Measurements from ENCODE around the gene RELL2. TPM values are rescaled to one million over a fixed set of nuclear protein-coding genes. Genes with fewer than 3 reads are reported as not detected.

RELL2 gene
- total RNA-seq, 1 donor from 2014 or later = 7.8 TPM

DNA sequence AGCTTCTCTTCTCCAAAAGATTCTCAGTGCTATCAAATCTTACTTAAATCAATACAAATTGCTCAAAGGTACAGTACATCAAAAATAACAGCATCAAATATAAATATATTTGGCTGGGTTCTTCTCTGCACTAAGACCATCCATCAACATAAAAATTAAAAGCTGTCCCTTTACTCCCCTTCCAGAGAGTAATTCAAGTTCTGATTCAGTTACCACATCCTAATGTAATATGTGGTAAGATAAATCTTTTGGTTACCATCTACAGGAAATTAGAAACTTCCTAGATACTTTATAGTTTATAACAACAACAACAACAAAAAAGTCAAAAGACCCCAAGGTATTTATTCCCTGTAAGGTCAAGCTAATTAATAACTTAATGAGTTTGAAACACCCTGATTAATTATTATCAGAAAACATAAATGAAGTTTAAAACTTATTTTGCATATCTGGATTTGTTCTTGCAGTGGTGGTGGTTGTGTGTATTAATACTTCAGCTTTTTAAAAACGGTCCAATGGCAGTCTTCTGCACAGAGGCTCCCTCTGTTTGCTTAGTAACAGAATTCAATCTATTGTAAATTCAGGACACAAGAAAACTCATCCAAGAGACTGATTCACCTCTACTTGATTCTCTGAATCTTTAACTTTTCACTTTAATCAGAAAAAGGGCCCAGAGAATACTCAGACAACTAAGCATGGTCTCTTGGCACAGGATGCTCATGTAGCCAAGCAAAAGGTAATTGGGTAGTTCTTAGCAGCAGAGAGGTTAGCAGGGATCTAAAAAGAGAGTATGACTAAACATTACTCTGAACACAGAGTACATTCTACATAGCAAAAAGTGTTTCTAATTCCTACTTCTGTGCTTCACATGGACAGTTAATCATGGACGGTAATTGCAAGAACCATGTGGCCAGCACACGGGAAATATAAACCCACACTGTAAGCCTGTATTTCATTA is 38.1 kb upstream of the RELL2 start:
- no peak for DNase-seq (ENCODE audit: low read depth)
- H3K36me3 ChIP-seq (ENCODE audit: control insufficient read depth, insufficient read depth, low read length) = no peaks in the 10 kb centered on the region
- TF ChIP-seq, protein P1, sequence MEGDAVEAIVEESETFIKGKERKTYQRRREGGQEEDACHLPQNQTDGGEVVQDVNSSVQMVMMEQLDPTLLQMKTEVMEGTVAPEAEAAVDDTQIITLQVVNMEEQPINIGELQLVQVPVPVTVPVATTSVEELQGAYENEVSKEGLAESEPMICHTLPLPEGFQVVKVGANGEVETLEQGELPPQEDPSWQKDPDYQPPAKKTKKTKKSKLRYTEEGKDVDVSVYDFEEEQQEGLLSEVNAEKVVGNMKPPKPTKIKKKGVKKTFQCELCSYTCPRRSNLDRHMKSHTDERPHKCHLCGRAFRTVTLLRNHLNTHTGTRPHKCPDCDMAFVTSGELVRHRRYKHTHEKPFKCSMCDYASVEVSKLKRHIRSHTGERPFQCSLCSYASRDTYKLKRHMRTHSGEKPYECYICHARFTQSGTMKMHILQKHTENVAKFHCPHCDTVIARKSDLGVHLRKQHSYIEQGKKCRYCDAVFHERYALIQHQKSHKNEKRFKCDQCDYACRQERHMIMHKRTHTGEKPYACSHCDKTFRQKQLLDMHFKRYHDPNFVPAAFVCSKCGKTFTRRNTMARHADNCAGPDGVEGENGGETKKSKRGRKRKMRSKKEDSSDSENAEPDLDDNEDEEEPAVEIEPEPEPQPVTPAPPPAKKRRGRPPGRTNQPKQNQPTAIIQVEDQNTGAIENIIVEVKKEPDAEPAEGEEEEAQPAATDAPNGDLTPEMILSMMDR (IDR thresholded peaks at IDR 0.05; ENCODE audit: insufficient read depth, low read length, poor library complexity, severe bottlenecking) = no peak
- H3K4me3 ChIP-seq (ENCODE audit: low read depth, low read length) = no peak overlapping the region
- no peaks in the 10 kb centered on the region for H3K27me3 ChIP-seq (ENCODE audit: control insufficient read depth, insufficient read depth, low read length)

DNA sequence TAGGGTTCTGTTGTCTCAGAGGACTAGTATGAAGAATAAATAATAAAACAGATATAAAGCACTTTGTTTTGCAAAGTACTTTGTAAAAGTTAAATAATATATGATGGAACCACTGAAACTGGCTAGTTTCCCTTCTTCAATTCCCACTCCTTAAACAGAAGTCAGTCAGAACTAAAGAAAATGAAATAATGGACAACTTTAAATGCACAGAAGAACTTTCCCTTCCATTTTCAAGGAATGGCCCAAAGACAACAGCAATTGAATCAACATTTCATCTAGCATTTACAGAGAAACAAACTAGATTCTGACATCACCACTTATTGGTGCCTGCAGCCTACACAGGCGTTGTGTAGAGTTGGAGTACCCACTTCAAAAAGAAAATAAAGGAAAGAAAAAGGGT is 34.2 kb upstream of the RELL2 start:
- no peak for DNase-seq (ENCODE audit: low read depth)
- Histone ChIP-seq H3K4me3 (ENCODE audit: low read depth, low read length) (no peak overlapping the region), H3K27me3 (ENCODE audit: control insufficient read depth, insufficient read depth, low read length) (no peaks in the 10 kb centered on the region), H3K36me3 (ENCODE audit: control insufficient read depth, insufficient read depth, low read length) (no peaks in the 10 kb centered on the region)
- TF ChIP-seq, protein P1 (IDR thresholded peaks at IDR 0.05; ENCODE audit: insufficient read depth, low read length, poor library complexity, severe bottlenecking) = no peak

GRCh38 chr5:141603923-141604717 is 32.7 kb upstream of the RELL2 start:
- peak; percentile 87 for DNase-seq (ENCODE audit: low read depth)
- no peak overlapping the region for H3K4me3 ChIP-seq (ENCODE audit: low read depth, low read length)
- TF ChIP-seq, protein P1 (IDR thresholded peaks at IDR 0.05; ENCODE audit: insufficient read depth, low read length, poor library complexity, severe bottlenecking) = no peak
- H3K36me3 ChIP-seq (ENCODE audit: control insufficient read depth, insufficient read depth, low read length) = no peaks in the 10 kb centered on the region
- no peaks in the 10 kb centered on the region for H3K27me3 ChIP-seq (ENCODE audit: control insufficient read depth, insufficient read depth, low read length)

DNA sequence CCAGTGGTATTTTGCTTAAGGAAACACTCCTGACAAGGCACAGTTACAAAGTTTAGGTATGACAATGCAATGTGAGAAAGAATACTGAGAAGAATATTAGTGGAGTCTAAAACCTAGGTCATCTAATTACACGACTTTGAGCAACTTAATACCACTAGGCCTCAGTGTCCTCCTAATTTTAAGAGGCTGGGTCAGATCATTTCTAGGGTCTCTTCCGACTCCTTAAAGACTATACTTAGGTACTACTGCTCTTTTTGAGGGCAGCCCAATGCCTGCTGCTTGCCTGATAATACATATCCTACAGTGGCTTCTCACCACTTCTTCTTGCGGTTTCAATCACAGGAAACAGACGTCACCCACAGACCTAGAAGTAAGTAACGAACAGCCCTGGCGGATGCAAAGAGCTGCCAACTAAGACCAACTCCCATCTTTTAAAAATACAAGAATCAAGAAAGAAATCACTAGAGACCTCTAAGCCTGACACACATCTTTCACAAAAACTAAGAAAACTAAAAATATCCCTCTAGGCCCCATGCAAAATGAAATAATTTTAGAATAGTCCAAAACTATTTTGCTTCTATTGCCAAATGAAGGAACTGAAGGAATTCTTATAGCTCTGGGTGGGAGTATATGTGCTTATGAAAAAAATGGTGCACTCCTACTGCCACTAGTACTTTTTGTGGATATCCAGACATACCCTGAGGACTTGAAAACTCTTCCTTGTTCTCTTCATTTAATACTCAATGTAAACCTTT is 31.1 kb upstream of the RELL2 start:
- TF ChIP-seq, protein P1 (IDR thresholded peaks at IDR 0.05; ENCODE audit: insufficient read depth, low read length, poor library complexity, severe bottlenecking) = no peak
- Histone ChIP-seq H3K4me3 (ENCODE audit: low read depth, low read length) (no peak overlapping the region), H3K27me3 (ENCODE audit: control insufficient read depth, insufficient read depth, low read length) (no peaks in the 10 kb centered on the region), H3K36me3 (ENCODE audit: control insufficient read depth, insufficient read depth, low read length) (no peaks in the 10 kb centered on the region)
- no peak for DNase-seq (ENCODE audit: low read depth)

- TF ChIP-seq, protein P1 (IDR thresholded peaks at IDR 0.05; ENCODE audit: insufficient read depth, low read length, poor library complexity, severe bottlenecking) = no peak
- H3K4me3 ChIP-seq (ENCODE audit: low read depth, low read length) = no peak overlapping the region
- H3K27me3 ChIP-seq (ENCODE audit: control insufficient read depth, insufficient read depth, low read length) = no peaks in the 10 kb centered on the region
- no peak for DNase-seq (ENCODE audit: low read depth)
- no peaks in the 10 kb centered on the region for H3K36me3 ChIP-seq (ENCODE audit: control insufficient read depth, insufficient read depth, low read length)
Observed at GRCh38 chr5:141608046-141608445, 28.8 kb upstream of the RELL2 start.

Measured in kidney epithelial cell (primary cell).